ENCODE measurements around the gene SRGAP1. TPM values are rescaled to one million over a fixed set of nuclear protein-coding genes. Genes with fewer than 3 reads are reported as not detected.

Gene SRGAP1
- total RNA-seq, 1 donor from 2014 or later = 9.7 TPM

GRCh38 chr12:63994704-63995103 is 150.2 kb downstream of the SRGAP1 start:
- no peaks in the 10 kb centered on the region for H3K36me3 Mint-ChIP-seq

GRCh38 chr12:63995512-63995911 is 151.0 kb downstream of the SRGAP1 start:
- H3K27me3 Mint-ChIP-seq (ENCODE audit: low read depth) = no peaks in the 10 kb centered on the region
- H3K4me3 Mint-ChIP-seq = no peak overlapping the region
- H3K27ac Mint-ChIP-seq = peak overlapping the region; percentile 52
- H3K4me1 Mint-ChIP-seq = peaks cover 44% of the 10 kb centered on the region
- no peaks in the 10 kb centered on the region for H3K9me3 Mint-ChIP-seq
- no peaks in the 10 kb centered on the region for H3K36me3 Mint-ChIP-seq
- no peak for DNase-seq (ENCODE audit: low spot score in 2 of 2, unreplicated experiment in 2 of 2)
- TF ChIP-seq CTCF (IDR thresholded peaks at IDR 0.05; ENCODE audit: unreplicated experiment) = no peak

More at GRCh38 chr12:63994704-63995103, 150.2 kb downstream of the SRGAP1 start:
- no peak overlapping the region for H3K4me3 Mint-ChIP-seq
- no peak overlapping the region for H3K27ac Mint-ChIP-seq
- no peaks in the 10 kb centered on the region for H3K9me3 Mint-ChIP-seq
- DNase-seq (ENCODE audit: low spot score in 2 of 2, unreplicated experiment in 2 of 2) = no peak
- no peak for TF ChIP-seq CTCF (IDR thresholded peaks at IDR 0.05; ENCODE audit: unreplicated experiment)
- H3K4me1 Mint-ChIP-seq = peaks cover 49% of the 10 kb centered on the region
- no peaks in the 10 kb centered on the region for H3K27me3 Mint-ChIP-seq (ENCODE audit: low read depth)

- Mint-ChIP-seq H3K9me3 (no peaks in the 10 kb centered on the region), H3K27me3 (ENCODE audit: low read depth) (no peaks in the 10 kb centered on the region), H3K27ac (no peak overlapping the region), H3K36me3 (no peaks in the 10 kb centered on the region), H3K4me3 (no peak overlapping the region), H3K4me1 (peaks cover 34% of the 10 kb centered on the region)
- no peak for TF ChIP-seq CTCF (IDR thresholded peaks at IDR 0.05; ENCODE audit: unreplicated experiment)
- DNase-seq (ENCODE audit: low spot score in 2 of 2, unreplicated experiment in 2 of 2) = no peak
Observed at GRCh38 chr12:63996556-63996955, 152.1 kb downstream of the SRGAP1 start.

- Mint-ChIP-seq H3K36me3 (no peaks in the 10 kb centered on the region), H3K9me3 (no peaks in the 10 kb centered on the region), H3K27ac (no peak overlapping the region), H3K4me3 (no peak overlapping the region), H3K4me1 (peaks cover 28% of the 10 kb centered on the region), H3K27me3 (ENCODE audit: low read depth) (no peaks in the 10 kb centered on the region)
- DNase-seq (ENCODE audit: low spot score in 2 of 2, unreplicated experiment in 2 of 2) = no peak
- no peak for TF ChIP-seq CTCF (IDR thresholded peaks at IDR 0.05; ENCODE audit: unreplicated experiment)
Observed at GRCh38 chr12:63997198-63997597, 152.7 kb downstream of the SRGAP1 start.

GRCh38 chr12:63998584-63998983 is 154.1 kb downstream of the SRGAP1 start:
- Mint-ChIP-seq H3K9me3 (no peaks in the 10 kb centered on the region), H3K4me1 (peaks cover 16% of the 10 kb centered on the region)
- TF ChIP-seq CTCF (IDR thresholded peaks at IDR 0.05; ENCODE audit: unreplicated experiment) = no peak

GRCh38 chr12:63999853-64000252 is 155.4 kb downstream of the SRGAP1 start:
- no peak for TF ChIP-seq CTCF (IDR thresholded peaks at IDR 0.05; ENCODE audit: unreplicated experiment)
- H3K27me3 Mint-ChIP-seq (ENCODE audit: low read depth) = no peaks in the 10 kb centered on the region
- H3K27ac Mint-ChIP-seq = no peak overlapping the region
- peaks cover 4% of the 10 kb centered on the region for H3K9me3 Mint-ChIP-seq
- no peak overlapping the region for H3K4me3 Mint-ChIP-seq
- no peak for DNase-seq (ENCODE audit: low spot score in 2 of 2, unreplicated experiment in 2 of 2)
- peaks cover 9% of the 10 kb centered on the region for H3K4me1 Mint-ChIP-seq
- peaks cover 2% of the 10 kb centered on the region for H3K36me3 Mint-ChIP-seq

More at GRCh38 chr12:63998584-63998983, 154.1 kb downstream of the SRGAP1 start:
- DNase-seq (ENCODE audit: low spot score in 2 of 2, unreplicated experiment in 2 of 2) = no peak
- Mint-ChIP-seq H3K4me3 (no peak overlapping the region), H3K27me3 (ENCODE audit: low read depth) (no peaks in the 10 kb centered on the region), H3K27ac (no peak overlapping the region), H3K36me3 (peaks cover 2% of the 10 kb centered on the region)

All from mesothelial cell of epicardium (in vitro differentiated cells).